ENCODE data around the gene CD276.

Gene CD276

GRCh38 chr15:73747847-73748590, 63.8 kb downstream of the CD276 start:
- no peak for DNase-seq (ENCODE audit: low spot score)

GRCh38 chr15:73748730-73749129, 64.5 kb downstream of the CD276 start:
- DNase-seq (ENCODE audit: low spot score): no peak

- no peak for DNase-seq (ENCODE audit: low spot score)
Observed at GRCh38 chr15:73749533-73749932, 65.3 kb downstream of the CD276 start.

- DNase-seq (ENCODE audit: low spot score): no peak
Observed at GRCh38 chr15:73749971-73750370, 65.8 kb downstream of the CD276 start.

DNA sequence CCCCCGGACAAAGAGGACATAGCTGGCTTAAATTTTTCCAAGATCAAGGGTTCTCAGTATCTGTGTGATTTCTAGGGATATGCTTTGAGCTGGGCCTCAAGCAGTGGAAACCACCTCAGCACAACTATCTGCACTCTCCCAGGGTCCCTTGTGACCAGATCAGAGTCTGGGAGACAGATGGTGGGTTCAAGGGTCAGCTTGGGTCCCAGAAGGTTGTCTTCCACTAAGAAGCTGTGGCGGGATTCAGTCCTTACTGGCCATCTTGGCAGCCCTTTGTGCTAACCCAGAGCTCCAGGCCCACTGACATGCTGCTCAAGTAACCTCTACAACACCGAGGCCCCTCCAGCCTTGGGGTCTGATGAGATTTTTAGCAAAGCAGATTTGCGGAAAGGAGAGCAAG, 66.3 kb downstream of the CD276 start:
- no peak for DNase-seq (ENCODE audit: low spot score)

- no peak for DNase-seq (ENCODE audit: low spot score)
Observed at GRCh38 chr15:73750951-73751350, 66.8 kb downstream of the CD276 start.

DNA sequence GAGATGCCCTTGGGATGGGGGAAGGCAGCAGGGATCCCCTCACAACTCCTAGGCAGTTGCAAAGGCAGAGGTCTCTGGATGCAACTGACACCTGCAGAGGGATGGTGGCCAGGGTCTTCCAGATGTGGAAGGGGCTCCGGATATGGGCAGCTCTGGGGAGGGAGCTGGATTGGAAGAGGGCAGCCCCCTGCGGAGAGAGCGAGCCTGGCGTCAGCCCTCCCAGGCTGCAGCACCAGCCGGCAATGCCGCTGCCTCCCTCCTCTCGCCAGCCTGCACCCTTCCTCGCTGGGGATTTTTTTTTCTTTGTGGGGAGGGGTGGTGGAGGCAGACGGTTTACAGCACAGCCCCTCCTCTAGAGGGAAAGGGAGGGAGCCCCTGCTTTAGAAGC, 67.3 kb downstream of the CD276 start:
- no peak for DNase-seq (ENCODE audit: low spot score)

DNA sequence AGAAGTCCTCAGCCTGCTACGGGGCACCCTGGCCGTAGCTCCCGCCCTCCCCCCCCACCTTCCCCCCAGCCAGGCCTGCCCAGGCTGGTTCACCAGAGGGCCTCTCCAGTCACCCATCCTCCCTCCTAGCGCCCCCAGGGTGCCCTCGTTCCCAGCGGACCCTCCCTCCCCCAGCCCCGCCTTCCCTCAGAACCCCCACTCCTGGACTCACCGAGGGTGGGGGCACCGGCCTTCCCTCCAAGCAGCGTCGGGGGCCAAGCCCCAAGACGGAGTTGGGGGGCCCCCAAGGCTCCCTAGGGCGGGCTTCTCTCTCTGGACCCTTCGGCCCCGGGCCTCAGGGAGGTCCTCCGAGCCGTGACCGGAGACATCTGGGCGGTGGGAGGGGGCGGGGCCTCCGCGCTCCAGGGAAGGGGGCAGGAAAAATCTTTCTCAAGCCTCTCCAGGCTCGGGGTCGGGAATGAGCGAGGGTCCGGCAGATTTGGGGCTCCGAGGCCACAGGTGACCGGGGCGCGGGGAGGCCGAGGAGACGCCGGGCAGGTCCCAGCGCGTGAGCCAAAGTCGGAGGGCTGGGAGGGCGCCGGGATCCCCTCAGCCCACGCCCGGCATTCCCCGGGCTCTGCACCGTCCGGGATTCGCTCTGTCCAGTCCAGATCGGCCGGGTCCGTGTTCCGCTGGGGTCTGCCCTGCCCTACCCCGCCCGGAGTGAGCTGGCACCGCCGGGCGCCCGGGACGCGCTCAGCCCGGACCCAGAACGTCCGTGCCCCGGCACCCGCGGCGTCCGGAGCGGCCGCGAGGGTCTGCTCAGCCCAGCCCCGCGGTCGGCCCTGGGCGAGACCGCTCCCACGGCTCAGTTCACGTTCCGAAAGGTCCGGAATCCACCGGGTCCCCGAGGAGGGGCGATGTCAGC, 68.0 kb downstream of the CD276 start:
- DNase-seq (ENCODE audit: low spot score): no peak

DNA sequence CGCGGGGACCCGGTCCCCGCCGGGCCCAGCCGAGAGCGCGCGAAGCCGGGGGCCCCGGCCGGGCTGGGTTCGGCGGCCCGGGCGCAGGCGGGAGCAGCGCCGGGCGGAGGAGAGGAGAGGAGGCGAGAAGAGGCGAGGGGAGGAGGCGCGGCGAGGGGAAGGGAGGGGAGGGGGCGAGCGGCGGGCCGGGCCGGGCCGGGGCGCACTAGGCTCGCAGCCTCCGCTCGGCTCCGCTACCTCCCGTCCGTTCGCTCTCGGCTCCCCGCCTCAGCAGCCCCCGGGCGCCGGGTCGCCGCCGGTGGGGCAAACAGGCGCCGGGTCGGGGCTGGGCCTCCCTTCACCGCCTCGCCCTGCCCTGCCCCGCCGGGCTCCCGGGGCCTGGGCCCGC, 68.6 kb downstream of the CD276 start:
- DNase-seq (ENCODE audit: low spot score): no peak

GRCh38 chr15:73753250-73754130, 69.3 kb downstream of the CD276 start, which contains the start of gene INSYN1:
TSS of gene INSYN1 (minus strand) at chr15:73753351. CDS start at chr15:73751130, 2,221 bp downstream.
- DNase-seq (ENCODE audit: low spot score): no peak

GRCh38 chr15:73754461-73754860, 70.3 kb downstream of the CD276 start:
- DNase-seq (ENCODE audit: low spot score): no peak

GRCh38 chr15:73755481-73755880, 71.3 kb downstream of the CD276 start:
- DNase-seq (ENCODE audit: low spot score): no peak

GRCh38 chr15:73755946-73756345, 71.8 kb downstream of the CD276 start:
- no peak for DNase-seq (ENCODE audit: low spot score)

DNA sequence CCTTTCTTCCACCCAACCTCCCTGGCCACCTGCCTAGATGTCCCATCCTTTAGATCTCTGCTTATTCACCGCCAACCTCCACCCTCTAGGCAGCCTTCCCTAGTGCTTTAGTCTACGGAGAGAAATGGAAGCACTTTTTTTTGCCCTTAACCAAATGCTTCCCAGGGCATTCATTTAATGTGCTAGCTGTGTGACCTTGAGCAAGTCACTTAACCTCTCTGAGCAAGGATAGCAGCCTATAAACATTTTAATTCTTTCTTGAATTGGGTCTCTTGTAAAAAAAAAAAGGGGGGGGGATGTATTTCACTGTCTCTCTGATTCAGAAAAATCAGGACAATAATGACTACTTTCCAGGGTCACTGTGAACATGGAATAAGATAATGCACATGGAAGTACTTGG, 72.2 kb downstream of the CD276 start:
- DNase-seq (ENCODE audit: low spot score): no peak

- DNase-seq (ENCODE audit: low spot score): no peak
Observed at GRCh38 chr15:73756947-73757513, 72.8 kb downstream of the CD276 start.

GRCh38 chr15:73757571-73757970, 73.4 kb downstream of the CD276 start:
- DNase-seq (ENCODE audit: low spot score): no peak

GRCh38 chr15:73758461-73758860, 74.3 kb downstream of the CD276 start:
- no peak for DNase-seq (ENCODE audit: low spot score)

- DNase-seq (ENCODE audit: low spot score): no peak
Observed at GRCh38 chr15:73760330-73761329, 76.4 kb downstream of the CD276 start.

- DNase-seq (ENCODE audit: low spot score): no peak
Observed at GRCh38 chr15:73763931-73764330, 79.7 kb downstream of the CD276 start.
